Sciatic nerve (tissue), 2 donors: ENCODE measurements around the gene SYAP1. TPM values are rescaled to one million over a fixed set of nuclear protein-coding genes. Genes with fewer than 3 reads are reported as not detected.

Source experiments
- ATAC-seq: fragments of 200-7000 bp; cut with Tn5 transposase; one replicate; pipeline ENCODE4 v1.9.1; 2020; ENCODE audit warnings: mild to moderate bottlenecking, moderate library complexity
- DNase-seq: peaks from one replicate; pipeline ENCODE4 v3.0.0-alpha.2; 2020; ENCODE audit warnings: low spot score
- intact Hi-C: fragments of 100-400 bp; cut with DNase I; formaldehyde crosslinking; loops from one replicate; pipeline ENCODE4 v1.14.2; 2022
- total RNA-seq: library from RNA; stranded (reverse); fragmentation: NEBNext Ultra II Directional; extraction: Animal tissue kit (Norgen Biotek cat#: 25700); gene quantifications from one replicate; pipeline ENCODE4 v1.2.1, GENCODE V29; 2021
- donor health status: DM: no; HTN: no; CAD: no.
- donor health status: DM: no; HTN: no; CAD: no.

SYAP1 gene
- total RNA-seq, 1 donor from 2014 or later: 23.4 TPM

DNA sequence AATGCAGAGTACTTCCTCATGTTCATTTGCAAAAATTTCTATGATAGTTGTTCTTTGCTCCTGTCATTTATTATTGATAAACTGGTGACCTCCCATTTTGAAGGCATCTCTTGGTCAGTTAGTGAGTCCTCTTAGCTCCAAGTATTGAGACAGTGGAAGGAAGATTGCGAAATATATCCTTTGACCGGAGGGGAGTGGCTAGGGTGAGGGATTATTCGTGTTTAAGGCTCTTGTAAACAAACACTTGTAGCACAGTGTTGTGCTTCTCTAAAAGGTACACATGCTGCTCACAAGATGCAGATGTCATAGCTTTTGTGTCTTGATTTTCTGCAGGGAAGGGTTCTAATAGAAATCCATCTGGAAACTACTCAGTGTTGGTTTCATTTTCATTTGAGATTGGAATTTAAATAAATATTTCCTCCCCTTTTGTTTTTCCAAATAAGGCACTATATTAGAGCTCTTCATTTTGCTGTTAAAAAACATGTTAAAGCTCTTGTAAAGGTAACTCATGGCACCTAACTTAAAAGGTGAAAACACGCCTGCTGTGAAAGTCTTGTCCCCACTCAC lies 88.6 kb downstream of the SYAP1 start:
- no peak for DNase-seq
- intact Hi-C loops: no loop called here
- ATAC-seq: peak; percentile 94

DNA sequence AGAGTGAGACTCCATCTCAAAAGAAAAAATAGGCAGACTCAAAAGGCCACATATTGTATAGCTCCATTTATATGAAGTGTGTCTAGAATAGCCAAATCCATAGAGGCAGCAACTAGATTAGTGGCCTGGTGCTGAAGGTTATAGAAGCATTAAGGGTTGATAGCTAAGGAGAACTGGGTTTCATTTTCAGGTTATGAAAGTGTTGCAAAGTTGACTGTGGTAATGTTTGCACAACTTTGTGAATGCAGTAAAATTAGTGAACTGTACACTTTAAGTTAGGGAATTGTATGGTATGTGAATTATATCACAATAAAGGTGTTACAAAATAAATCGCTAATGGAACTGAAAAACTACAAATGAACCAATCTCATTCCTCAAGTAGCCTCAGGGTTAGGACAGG lies 95.2 kb downstream of the SYAP1 start:
- intact Hi-C loops: no loop called here
- ATAC-seq: no peak

More for the DNA sequence above, 95.2 kb downstream of the SYAP1 start:
- DNase-seq: no peak

Other genes with a start within 250 kb of the SYAP1 start
- gene S100G, start 69.5 kb upstream of the SYAP1 start, total RNA-seq: not detected
- 17.0 TPM for gene CTPS2, start 6.9 kb upstream of the SYAP1 start, total RNA-seq
- 17.3 TPM for gene TXLNG, start 66.9 kb downstream of the SYAP1 start, total RNA-seq
- 93.8 TPM for gene RBBP7, start 150.8 kb downstream of the SYAP1 start, total RNA-seq
- 5.9 TPM for gene REPS2, start 227.0 kb downstream of the SYAP1 start, total RNA-seq